ENCODE measurements around the gene EZH2. TPM values are rescaled to one million over a fixed set of nuclear protein-coding genes. Genes with fewer than 3 reads are reported as not detected.

Gene EZH2
- total RNA-seq, 6 experiments from 2014 or later, result 1.2 to 4.2 (median 1.9) TPM

GRCh38 chr7:148883266-148884048, 634 bp downstream of the EZH2 start:
- H3K9me3 ChIP-seq, result no peaks in the 10 kb centered on the region
- WGBS (ENCODE audit: insufficient coverage, low coverage, low lambda C conversion rate, missing lambda C conversion rate), result 0% methylated on average over 15 of the region's 88 CpGs
- intact Hi-C loops (cut with DNase I), result no loop called here
- TF ChIP-seq CTCF (IDR thresholded peaks at IDR 0.05) (no peak), POLR2A (IDR thresholded peaks at IDR 0.05) (no peak)
- H3K27me3 ChIP-seq, result no peaks in the 10 kb centered on the region
- H3K4me1 ChIP-seq, result peaks cover 0 to 3% (median 0%) of the 10 kb centered on the region in 4 donors
- peak overlapping the region in 2 of 3 donors; percentile 76 to 84 for H3K27ac ChIP-seq
- no peaks in the 10 kb centered on the region for H3K36me3 ChIP-seq
- DNase-seq (peak; percentile 56 to 68 (median 57)), ATAC-seq (peak in 2 of 4 donors; percentile 0 to 3)
- peak overlapping the region; percentile 76 to 97 (median 89) for H3K4me3 ChIP-seq

DNA sequence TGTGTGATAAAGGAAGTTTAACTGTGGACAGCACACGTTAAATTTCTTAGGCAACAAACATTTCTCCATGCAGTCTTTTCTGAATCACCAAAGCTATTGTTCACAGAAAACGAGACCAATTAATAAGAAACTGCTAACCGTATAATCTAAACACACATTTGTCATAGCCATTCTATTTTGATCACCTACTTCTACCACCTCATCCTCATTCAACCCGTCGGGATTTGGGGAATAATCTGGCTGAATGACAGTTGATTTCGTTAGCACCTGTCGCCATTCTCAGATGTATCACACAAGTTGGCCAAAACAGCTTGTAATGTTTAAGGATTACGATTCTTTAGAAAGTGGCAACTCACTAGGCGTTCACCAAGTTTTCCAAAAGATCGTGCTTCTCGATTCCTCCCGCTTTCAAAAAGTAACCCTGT, 1.2 kb downstream of the EZH2 start:
- Histone ChIP-seq H3K27me3 (no peaks in the 10 kb centered on the region), H3K9me3 (no peaks in the 10 kb centered on the region), H3K36me3 (no peaks in the 10 kb centered on the region), H3K4me3 (peak overlapping the region; percentile 76 to 97 (median 89)), H3K27ac (peak overlapping the region in 1 of 3 donors; percentile 76), H3K4me1 (peaks cover 0 to 3% (median 0%) of the 10 kb centered on the region in 4 donors)
- intact Hi-C loops (cut with DNase I), result no loop called here
- no peak for ATAC-seq
- 0% methylated on average over 12 of the region's 12 CpGs for WGBS (ENCODE audit: insufficient coverage, low coverage, low lambda C conversion rate, missing lambda C conversion rate)
- DNase-seq, result no peak
- TF ChIP-seq CTCF (IDR thresholded peaks at IDR 0.05) (no peak), POLR2A (IDR thresholded peaks at IDR 0.05) (no peak)

GRCh38 chr7:148882192-148882591, 1.9 kb downstream of the EZH2 start:
- no peaks in the 10 kb centered on the region for H3K27me3 ChIP-seq
- H3K9me3 ChIP-seq, result no peaks in the 10 kb centered on the region
- TF ChIP-seq CTCF (IDR thresholded peaks at IDR 0.05), result no peak
- TF ChIP-seq POLR2A (IDR thresholded peaks at IDR 0.05), result no peak
- H3K36me3 ChIP-seq, result no peaks in the 10 kb centered on the region
- intact Hi-C loops (cut with DNase I), result no loop called here
- no peak for ATAC-seq
- H3K4me1 ChIP-seq, result peaks cover 0 to 3% (median 0%) of the 10 kb centered on the region in 4 donors
- H3K4me3 ChIP-seq, result no peak overlapping the region
- no peak overlapping the region for H3K27ac ChIP-seq
- DNase-seq, result no peak
- WGBS (ENCODE audit: insufficient coverage, low coverage, low lambda C conversion rate, missing lambda C conversion rate), result 45% methylated on average over 5 of the region's 5 CpGs

GRCh38 chr7:148878317-148878716, 5.8 kb downstream of the EZH2 start:
- Histone ChIP-seq H3K27ac (no peak overlapping the region), H3K9me3 (no peaks in the 10 kb centered on the region), H3K36me3 (no peaks in the 10 kb centered on the region), H3K4me1 (no peaks in the 10 kb centered on the region), H3K4me3 (no peak overlapping the region), H3K27me3 (no peaks in the 10 kb centered on the region)
- no peak for DNase-seq
- WGBS (ENCODE audit: insufficient coverage, low coverage, low lambda C conversion rate, missing lambda C conversion rate), result 85% methylated on average over 2 of the region's 2 CpGs
- no peak for ATAC-seq
- intact Hi-C loops (cut with DNase I), result no loop called here
- TF ChIP-seq CTCF (IDR thresholded peaks at IDR 0.05) (no peak), POLR2A (IDR thresholded peaks at IDR 0.05) (no peak)

Measured in right lobe of liver (tissue), 6 donors.